Fibroblast of lung (primary cell): ENCODE results near the gene TWF2. TPM values are rescaled to one million over a fixed set of nuclear protein-coding genes. Genes with fewer than 3 reads are reported as not detected.
A peak's percentile ranks its signal among the peaks of the same experiment; 100 is the strongest.

ENCODE experiments used
- DNase-seq, 2 donors: peaks; one replicate each; pipeline versions ENCODE4 v3.0.0 to v3.0.0-alpha.2; 2010; ENCODE audit warnings: low read depth in 2 of 2
- H2AFZ ChIP-seq: 2 replicates; pipeline ENCODE4 v1.5.1; 2012; ENCODE audit warnings: low read length, control low read depth, inconsistent platforms
- H3K27ac ChIP-seq: 2 replicates; pipeline ENCODE4 v1.5.1; 2011; ENCODE audit warnings: low read length, control low read depth; ENCODE audit not compliant: insufficient read depth
- H3K27me3 ChIP-seq: 2 replicates; pipeline ENCODE4 v1.5.1; 2011; ENCODE audit warnings: mild to moderate bottlenecking, low read length; ENCODE audit not compliant: control insufficient read depth, insufficient read depth
- H3K36me3 ChIP-seq: 2 replicates; pipeline ENCODE4 v1.5.1; 2011; ENCODE audit warnings: low read length; ENCODE audit not compliant: control insufficient read depth, insufficient read depth
- H3K4me1 ChIP-seq: 2 replicates; pipeline ENCODE4 v1.5.1; 2011; ENCODE audit warnings: low read length; ENCODE audit not compliant: control insufficient read depth, insufficient read depth; ENCODE audit errors: extremely low read depth
- H3K4me2 ChIP-seq: 2 replicates; pipeline ENCODE4 v1.5.1; 2011; ENCODE audit warnings: low read length, control low read depth; ENCODE audit not compliant: insufficient read depth; ENCODE audit errors: extremely low read depth
- H3K4me3 ChIP-seq, 4 experiments: fragments of 200-600 bp in 1 of 4; sonication (generic) in 1 of 4; replicated peaks in 1 of 4; 2 replicates each; pipeline ENCODE4 v1.5.1; 2011 to 2016; ENCODE audit warnings: low read length in 4 of 4, low read depth in 3 of 4, mild to moderate bottlenecking in 3 of 4, control low read depth in 2 of 4, inconsistent platforms in 1 of 4, mixed read lengths in 1 of 4; ENCODE audit not compliant: insufficient read depth in 1 of 4; ENCODE audit errors: control extremely low read depth in 1 of 4
- H3K79me2 ChIP-seq: 2 replicates; pipeline ENCODE4 v1.5.1; 2012; ENCODE audit warnings: mild to moderate bottlenecking, low read length, inconsistent platforms; ENCODE audit not compliant: control insufficient read depth, insufficient read depth
- H3K9ac ChIP-seq: 2 replicates; pipeline ENCODE4 v1.5.1; 2011; ENCODE audit warnings: mild to moderate bottlenecking, low read length, control low read depth; ENCODE audit not compliant: insufficient read depth
- H3K9me3 ChIP-seq: 2 replicates; pipeline ENCODE4 v1.5.1; 2012; ENCODE audit warnings: low read depth, low read length; ENCODE audit not compliant: control insufficient read depth, insufficient read depth
- H4K20me1 ChIP-seq: 2 replicates; pipeline ENCODE4 v1.5.1; 2011; ENCODE audit warnings: low read length; ENCODE audit not compliant: control insufficient read depth, insufficient read depth; ENCODE audit errors: extremely low read depth
- CTCF ChIP-seq, 2 donors: IDR thresholded peaks in 1 of 2; conservative IDR thresholded peaks in 1 of 2; 1 replicate in 1 of 2; 2 replicates in 1 of 2; pipeline ENCODE4 v1.5.1; 2011 to 2012; ENCODE audit warnings: low read length in 2 of 2, control low read depth in 1 of 2, inconsistent platforms in 1 of 2, low read depth in 1 of 2, mild to moderate bottlenecking in 1 of 2
- EZH2 ChIP-seq: IDR thresholded peaks from 2 replicates; pipeline ENCODE4 v1.5.1; 2012; ENCODE audit warnings: low read length, control low read depth, mild to moderate bottlenecking; ENCODE audit errors: missing control alignments
- polyA plus RNA-seq, 2 donors: library from polyadenylated mRNA; depleted of rRNA in 1 of 2; stranded (reverse) in 1 of 2; unstranded in 1 of 2; fragments of >200 nt; gene quantifications; 2 replicates each; pipeline ENCODE4 v1.2.1, GENCODE V29; 2011 to 2012; ENCODE audit warnings: missing spikeins in 1 of 2
- total RNA-seq: library from RNA; depleted of rRNA; stranded (reverse); fragments of >200 nt; gene quantifications from 2 replicates; pipeline ENCODE4 v1.2.1, GENCODE V29; 2014

Gene TWF2
- total and polyA plus RNA-seq, 2 donors (not counting 1 experiment from before 2014, with no cell fraction given): 67.2 to 69.9 TPM

- Histone ChIP-seq H3K27ac (no peak overlapping the region), H3K4me3 (no peak overlapping the region), H2AFZ (no peak overlapping the region), H3K27me3 (no peaks in the 10 kb centered on the region), H3K4me1 (no peaks in the 10 kb centered on the region), H3K79me2 (peaks cover 6% of the 10 kb centered on the region), H3K9ac (no peak overlapping the region), H4K20me1 (no peaks in the 10 kb centered on the region), H3K36me3 (peaks cover 32% of the 10 kb centered on the region), H3K4me2 (no peak overlapping the region), H3K9me3 (no peaks in the 10 kb centered on the region)
- no peak for DNase-seq
- TF ChIP-seq EZH2 (no peak), CTCF (conservative IDR thresholded peaks at IDR 0.05 in 1 of 2, IDR thresholded peaks at IDR 0.05 in 1 of 2; ENCODE audit: low read depth in 1 of 2, low read length in 2 of 2) (no peak)
These were observed 17.2 kb upstream of the TWF2 start for GRCh38 chr3:52256159-52256558.

- Histone ChIP-seq H3K36me3 (peaks cover 32% of the 10 kb centered on the region), H3K4me3 (no peak overlapping the region), H3K4me1 (no peaks in the 10 kb centered on the region), H3K27ac (no peak overlapping the region), H3K27me3 (no peaks in the 10 kb centered on the region), H4K20me1 (no peaks in the 10 kb centered on the region), H2AFZ (no peak overlapping the region), H3K9ac (no peak overlapping the region), H3K9me3 (no peaks in the 10 kb centered on the region), H3K4me2 (no peak overlapping the region), H3K79me2 (peaks cover 6% of the 10 kb centered on the region)
- no peak for DNase-seq
- TF ChIP-seq EZH2: no peak
- no peak for TF ChIP-seq CTCF (conservative IDR thresholded peaks at IDR 0.05 in 1 of 2, IDR thresholded peaks at IDR 0.05 in 1 of 2; ENCODE audit: low read depth in 1 of 2, low read length in 2 of 2)
These were observed 15.7 kb upstream of the TWF2 start for GRCh38 chr3:52254608-52255007.

DNA sequence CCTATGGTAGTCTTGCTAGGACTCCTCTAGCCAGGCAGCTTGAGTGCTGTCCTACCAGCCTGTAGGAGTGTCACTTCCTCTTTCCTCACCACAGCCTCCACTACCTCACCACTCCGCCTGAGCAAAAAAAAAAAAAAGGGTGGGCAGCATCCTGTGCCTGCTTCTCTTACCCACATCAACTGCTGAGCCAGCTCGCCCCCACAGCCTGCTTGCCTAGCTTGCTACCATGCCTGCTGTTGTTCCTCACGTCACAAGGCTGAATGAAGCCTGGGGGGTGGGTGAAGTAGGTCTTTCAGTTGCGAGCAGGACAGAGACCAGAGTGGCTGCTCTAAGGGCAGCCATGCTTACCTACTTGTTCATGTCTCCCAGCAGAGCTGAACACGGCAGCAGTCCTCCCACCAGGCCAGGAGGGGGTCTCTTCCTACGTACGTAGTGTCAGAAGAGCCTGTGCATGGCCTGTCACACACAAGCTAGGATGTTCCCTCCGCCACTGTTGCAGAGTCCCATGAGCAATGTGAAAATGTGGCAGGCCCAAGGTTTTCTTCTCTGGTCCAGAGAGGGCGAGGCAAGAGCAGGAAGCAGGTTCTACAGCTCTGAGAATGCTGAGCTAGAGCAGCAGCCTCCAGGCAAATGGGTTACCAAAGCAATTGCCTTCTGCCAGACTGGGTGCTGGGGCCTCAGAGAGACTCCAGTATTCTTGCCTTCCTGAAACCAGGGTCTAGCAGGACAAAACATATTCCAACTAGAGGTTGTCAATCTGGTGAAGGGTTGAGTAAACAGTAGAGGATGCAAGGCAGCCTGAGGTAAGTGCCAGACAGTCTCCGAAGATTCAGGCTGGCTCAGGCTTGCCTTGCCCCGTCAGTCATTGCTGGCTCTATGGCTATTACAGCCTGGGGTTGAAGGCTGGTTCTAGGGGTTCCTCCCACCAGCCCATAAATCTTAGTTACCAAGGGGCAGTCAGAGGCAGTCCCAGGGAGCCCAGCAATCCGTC lies 14.7 kb upstream of the TWF2 start:
- Histone ChIP-seq H3K27me3 (no peaks in the 10 kb centered on the region), H3K27ac (no peak overlapping the region), H3K36me3 (peaks cover 32% of the 10 kb centered on the region), H3K4me1 (no peaks in the 10 kb centered on the region), H3K79me2 (peaks cover 3% of the 10 kb centered on the region), H3K9ac (no peak overlapping the region), H3K9me3 (no peaks in the 10 kb centered on the region), H4K20me1 (no peaks in the 10 kb centered on the region), H2AFZ (no peak overlapping the region), H3K4me3 (no peak overlapping the region), H3K4me2 (no peak overlapping the region)
- TF ChIP-seq EZH2 (no peak), CTCF (conservative IDR thresholded peaks at IDR 0.05 in 1 of 2, IDR thresholded peaks at IDR 0.05 in 1 of 2; ENCODE audit: low read depth in 1 of 2, low read length in 2 of 2) (no peak)
- DNase-seq: peak in 1 of 2 donors; percentile 26
